GM12873 (cell line): ENCODE data around the gene CDH13.

Experiments used
- TF ChIP-seq, protein P1 (sequence below): IDR thresholded peaks from 2 replicates; pipeline ENCODE4 v1.5.1; 2012; ENCODE audit warnings: low read depth, mild to moderate bottlenecking, moderate library complexity, low read length, control low read depth; ENCODE audit not compliant: insufficient read depth; ENCODE audit errors: missing control alignments

The CDH13 gene

DNA sequence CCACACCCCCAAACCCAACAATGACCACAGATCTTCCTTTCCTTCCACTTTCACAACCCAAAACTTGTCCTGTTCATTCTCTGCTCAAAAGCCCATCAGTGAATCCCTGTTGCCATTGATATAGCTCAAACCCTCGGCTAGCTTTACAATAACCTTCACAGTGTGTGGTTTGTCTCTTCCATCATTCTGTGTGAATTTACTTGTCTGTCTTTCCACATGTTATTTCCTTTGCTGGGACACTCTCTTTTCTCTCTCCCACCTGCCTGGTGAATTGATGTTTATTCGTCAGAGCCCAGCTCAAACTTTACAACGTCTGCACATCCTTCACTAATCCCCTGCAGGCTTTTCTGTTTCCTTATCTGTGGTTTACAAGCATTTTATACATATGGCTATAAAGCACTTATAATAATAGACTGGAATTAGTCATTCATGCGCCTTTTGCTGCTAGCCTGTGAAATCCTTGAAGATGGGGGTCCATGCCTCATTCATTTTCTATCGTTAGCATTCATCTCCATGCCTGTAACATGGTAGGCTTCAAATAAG, 114.4 kb downstream of the CDH13 start:
- TF ChIP-seq, protein P1, sequence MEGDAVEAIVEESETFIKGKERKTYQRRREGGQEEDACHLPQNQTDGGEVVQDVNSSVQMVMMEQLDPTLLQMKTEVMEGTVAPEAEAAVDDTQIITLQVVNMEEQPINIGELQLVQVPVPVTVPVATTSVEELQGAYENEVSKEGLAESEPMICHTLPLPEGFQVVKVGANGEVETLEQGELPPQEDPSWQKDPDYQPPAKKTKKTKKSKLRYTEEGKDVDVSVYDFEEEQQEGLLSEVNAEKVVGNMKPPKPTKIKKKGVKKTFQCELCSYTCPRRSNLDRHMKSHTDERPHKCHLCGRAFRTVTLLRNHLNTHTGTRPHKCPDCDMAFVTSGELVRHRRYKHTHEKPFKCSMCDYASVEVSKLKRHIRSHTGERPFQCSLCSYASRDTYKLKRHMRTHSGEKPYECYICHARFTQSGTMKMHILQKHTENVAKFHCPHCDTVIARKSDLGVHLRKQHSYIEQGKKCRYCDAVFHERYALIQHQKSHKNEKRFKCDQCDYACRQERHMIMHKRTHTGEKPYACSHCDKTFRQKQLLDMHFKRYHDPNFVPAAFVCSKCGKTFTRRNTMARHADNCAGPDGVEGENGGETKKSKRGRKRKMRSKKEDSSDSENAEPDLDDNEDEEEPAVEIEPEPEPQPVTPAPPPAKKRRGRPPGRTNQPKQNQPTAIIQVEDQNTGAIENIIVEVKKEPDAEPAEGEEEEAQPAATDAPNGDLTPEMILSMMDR, result no peak

DNA sequence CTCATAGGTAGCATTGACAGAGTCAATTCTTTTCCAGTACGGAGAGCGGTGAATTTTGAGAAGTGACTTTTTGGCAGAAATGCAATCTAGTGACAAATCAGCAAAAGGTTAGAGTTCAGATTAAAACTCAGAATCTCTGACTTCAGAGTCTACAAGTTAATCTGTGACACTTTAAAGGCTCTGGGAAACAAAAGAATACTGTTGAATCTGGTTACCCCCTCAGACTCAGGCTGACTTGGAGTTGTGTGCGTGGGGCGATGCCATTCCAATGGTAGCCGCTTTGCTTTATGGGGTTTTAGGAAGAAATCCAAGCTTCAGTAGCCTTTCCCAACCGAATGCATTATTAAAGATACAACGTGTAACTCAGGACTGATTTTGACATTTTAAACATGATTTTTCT, 118.2 kb downstream of the CDH13 start:
- TF ChIP-seq, protein P1, result no peak

DNA sequence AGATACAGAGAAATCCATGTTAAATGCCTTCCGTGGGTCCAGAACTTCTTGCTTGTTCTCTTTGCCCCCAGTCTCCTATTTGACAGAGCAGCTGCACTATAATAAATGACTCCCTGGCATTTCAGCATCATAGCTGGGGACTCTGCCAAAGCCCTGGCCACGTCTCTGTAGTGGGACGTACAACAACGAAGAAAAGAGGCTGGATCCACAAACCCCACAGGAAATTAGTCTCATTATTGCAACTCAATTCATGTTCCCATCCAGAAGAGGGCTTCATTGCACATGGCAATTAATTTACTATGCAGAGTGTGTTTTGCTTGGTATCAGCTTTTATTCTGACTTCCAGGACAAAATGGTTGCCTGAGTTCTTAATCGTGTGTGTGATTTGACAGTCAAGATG, 121.3 kb downstream of the CDH13 start:
- TF ChIP-seq, protein P1, result no peak

DNA sequence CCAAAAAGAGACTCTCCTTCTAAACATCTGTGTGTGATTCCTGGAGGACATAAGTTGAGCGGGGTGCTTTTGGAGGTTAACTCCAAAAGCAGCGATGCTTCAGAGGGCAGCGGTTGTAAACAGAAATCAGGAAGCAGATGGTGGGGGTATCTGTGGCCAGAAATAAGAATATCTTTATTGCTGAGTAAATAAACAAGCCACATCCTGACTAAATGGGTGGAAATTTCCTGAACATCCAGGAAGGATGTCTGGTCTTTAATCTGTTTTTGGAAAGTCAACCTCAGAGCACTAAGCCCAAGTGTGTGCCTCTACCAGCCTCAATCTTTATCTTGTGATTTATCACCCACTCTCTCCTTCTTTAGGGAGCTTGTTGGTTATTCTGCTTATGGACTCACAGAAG, 123.3 kb downstream of the CDH13 start:
- TF ChIP-seq, protein P1, result no peak

DNA sequence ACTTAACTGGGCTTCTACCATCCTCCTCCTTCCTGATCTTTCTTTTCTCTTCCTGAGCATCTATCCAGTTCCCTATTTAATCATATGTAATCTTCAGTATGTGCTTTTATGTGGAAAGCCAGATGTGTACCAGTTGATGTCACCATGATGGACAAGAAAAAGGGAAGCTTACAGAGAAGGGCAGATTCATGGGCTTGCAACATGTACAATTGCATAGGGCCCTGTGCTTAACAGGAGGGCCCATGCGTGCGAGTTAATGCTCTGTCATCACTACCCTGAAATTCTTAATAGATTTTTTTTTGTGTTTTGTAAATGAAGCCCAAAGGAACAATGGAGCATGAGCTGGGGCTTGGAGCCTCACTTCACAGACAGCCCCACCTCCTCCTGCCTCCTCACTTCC, 124.3 kb downstream of the CDH13 start:
- TF ChIP-seq, protein P1, result no peak

DNA sequence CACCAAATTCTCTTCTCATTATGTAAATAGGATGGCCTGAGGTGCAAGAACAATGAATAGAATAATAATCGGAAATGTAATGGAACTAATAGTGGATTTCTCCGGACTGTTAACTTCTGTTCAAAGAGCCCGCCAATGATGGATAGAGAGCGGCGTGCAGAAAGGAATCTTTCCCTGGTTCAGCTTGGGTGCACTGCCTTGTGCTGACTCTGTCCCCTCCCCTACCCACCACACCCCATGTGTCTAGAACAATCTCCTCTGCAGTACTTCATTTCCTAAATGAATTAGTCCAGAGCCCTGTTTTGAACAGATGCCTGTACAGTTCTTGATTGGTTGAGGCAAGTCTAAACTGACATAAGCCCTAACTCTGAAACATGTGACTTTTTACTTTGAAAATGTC, 125.4 kb downstream of the CDH13 start:
- TF ChIP-seq, protein P1, result no peak

DNA sequence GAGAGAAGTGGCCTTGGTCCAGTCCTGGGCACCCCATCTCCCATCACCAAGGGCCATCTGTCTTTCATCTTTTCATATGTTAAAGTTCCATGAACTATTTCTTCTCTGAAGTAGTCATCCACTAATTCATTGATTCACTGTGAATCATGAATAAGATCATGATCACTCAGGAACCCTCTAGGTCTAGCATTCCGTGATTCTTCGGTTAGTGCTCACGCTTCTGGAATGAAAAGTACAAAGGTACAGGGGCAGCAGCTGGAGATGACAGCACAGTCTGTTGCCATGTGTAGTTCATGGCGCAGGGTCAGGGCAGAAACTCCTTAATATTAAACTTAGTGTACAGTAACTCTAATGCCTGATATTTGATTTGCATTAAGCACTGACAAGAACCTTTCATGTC, 127.1 kb downstream of the CDH13 start:
- TF ChIP-seq, protein P1, result no peak
